H9 (cell line): ENCODE measurements around the gene HLA-DRA. TPM values are rescaled to one million over a fixed set of nuclear protein-coding genes. Genes with fewer than 3 reads are reported as not detected.

Source experiments
- DNase-seq: peaks from one replicate; pipeline ENCODE4 v3.0.0-alpha.2; 2017
- H2AFZ ChIP-seq: one replicate; pipeline ENCODE4 v1.6.1; 2013; ENCODE audit warnings: mild to moderate bottlenecking, low read length, control low read depth, moderate library complexity
- H2AK5ac ChIP-seq: 2 replicates; pipeline ENCODE4 v1.6.1; 2013; ENCODE audit warnings: low read length, control low read depth, mixed read lengths; ENCODE audit not compliant: insufficient read length
- H2BK120ac ChIP-seq: one replicate; pipeline ENCODE4 v1.6.1; 2013; ENCODE audit warnings: low read depth, mild to moderate bottlenecking, low read length, control low read depth, inconsistent platforms; ENCODE audit not compliant: poor library complexity, severe bottlenecking
- H2BK12ac ChIP-seq: 2 replicates; pipeline ENCODE4 v1.6.1; 2013; ENCODE audit warnings: low read length, control low read depth, mixed read lengths, low read depth; ENCODE audit not compliant: insufficient read length
- H2BK15ac ChIP-seq: 2 replicates; pipeline ENCODE4 v1.6.1; 2013; ENCODE audit warnings: low read depth, low read length, control low read depth
- H2BK20ac ChIP-seq: one replicate; pipeline ENCODE4 v1.6.1; 2013; ENCODE audit warnings: low read depth, mild to moderate bottlenecking, low read length, control low read depth, inconsistent platforms; ENCODE audit not compliant: poor library complexity, severe bottlenecking
- H2BK5ac ChIP-seq: 2 replicates; pipeline ENCODE4 v1.6.1; 2013; ENCODE audit warnings: low read length, control low read depth, mixed read lengths; ENCODE audit not compliant: insufficient read length
- H3K14ac ChIP-seq: 2 replicates; pipeline ENCODE4 v1.6.1; 2013; ENCODE audit warnings: low read length, control low read depth; ENCODE audit not compliant: insufficient read depth
- H3K18ac ChIP-seq: 2 replicates; pipeline ENCODE4 v1.6.1; 2013; ENCODE audit warnings: low read depth, mild to moderate bottlenecking, mixed read lengths, low read length, control low read depth; ENCODE audit not compliant: insufficient read length
- H3K23ac ChIP-seq: 2 replicates; pipeline ENCODE4 v1.6.1; 2013; ENCODE audit warnings: low read length, control low read depth, mixed read lengths, low read depth; ENCODE audit not compliant: insufficient read length
- H3K23me2 ChIP-seq: 2 replicates; pipeline ENCODE4 v1.6.1; 2013; ENCODE audit warnings: low read depth, mild to moderate bottlenecking, mixed read lengths, low read length, control low read depth; ENCODE audit not compliant: insufficient read length, poor library complexity, severe bottlenecking
- H3K27ac ChIP-seq: 2 replicates; pipeline ENCODE4 v1.5.1; 2013; ENCODE audit warnings: low read length, control low read depth, mixed read lengths, low read depth; ENCODE audit not compliant: insufficient read length
- H3K27me3 ChIP-seq: 2 replicates; pipeline ENCODE4 v1.6.1; 2013; ENCODE audit warnings: low read length, control low read depth, inconsistent platforms; ENCODE audit not compliant: insufficient read depth
- H3K4ac ChIP-seq: 2 replicates; pipeline ENCODE4 v1.6.1; 2013; ENCODE audit warnings: low read depth, mild to moderate bottlenecking, control low read depth, inconsistent platforms, low read length, moderate library complexity
- H3K4me1 ChIP-seq: 2 replicates; pipeline ENCODE4 v1.6.1; 2013; ENCODE audit warnings: low read length, control low read depth, inconsistent platforms; ENCODE audit not compliant: insufficient read depth
- H3K4me2 ChIP-seq: 2 replicates; pipeline ENCODE4 v1.6.1; 2013; ENCODE audit warnings: low read length, control low read depth, mixed read lengths; ENCODE audit not compliant: insufficient read length, insufficient read depth
- H3K56ac ChIP-seq: 2 replicates; pipeline ENCODE4 v1.6.1; 2013; ENCODE audit warnings: low read depth, mild to moderate bottlenecking, mixed read lengths, low read length, control low read depth; ENCODE audit not compliant: insufficient read length
- H3K79me1 ChIP-seq: 2 replicates; pipeline ENCODE4 v1.6.1; 2013; ENCODE audit warnings: low read depth, mild to moderate bottlenecking, moderate library complexity, low read length, control low read depth, inconsistent platforms; ENCODE audit not compliant: insufficient read depth, poor library complexity, severe bottlenecking
- H3K79me2 ChIP-seq: 2 replicates; pipeline ENCODE4 v1.6.1; 2013; ENCODE audit warnings: low read length, control low read depth, inconsistent platforms; ENCODE audit not compliant: insufficient read depth
- H3K9ac ChIP-seq: 2 replicates; pipeline ENCODE4 v1.6.1; 2013; ENCODE audit warnings: low read length, control low read depth, mixed read lengths; ENCODE audit not compliant: insufficient read length; ENCODE audit errors: extremely low read depth
- H3K9me3 ChIP-seq: one replicate; pipeline ENCODE4 v1.6.1; 2013; ENCODE audit warnings: low read depth, low read length, inconsistent platforms; ENCODE audit not compliant: control insufficient read depth
- H3T11ph ChIP-seq: one replicate; pipeline ENCODE4 v1.6.1; 2013; ENCODE audit warnings: mild to moderate bottlenecking, low read length, control low read depth, inconsistent platforms
- H4K20me1 ChIP-seq: one replicate; pipeline ENCODE4 v1.6.1; 2013; ENCODE audit not compliant: control insufficient read depth, insufficient read length, insufficient read depth
- H4K5ac ChIP-seq: 2 replicates; pipeline ENCODE4 v1.6.1; 2013; ENCODE audit warnings: low read depth, mild to moderate bottlenecking, mixed read lengths, low read length, control low read depth; ENCODE audit not compliant: insufficient read length
- H4K8ac ChIP-seq: replicated peaks from 2 replicates; pipeline ENCODE4 v1.6.1; 2013; ENCODE audit warnings: low read length, control low read depth, mixed read lengths, low read depth; ENCODE audit not compliant: insufficient read length
- H4K91ac ChIP-seq: 2 replicates; pipeline ENCODE4 v1.6.1; 2013; ENCODE audit warnings: low read depth, mild to moderate bottlenecking, moderate library complexity, mixed read lengths, low read length, control low read depth; ENCODE audit not compliant: insufficient read length
- H3K27ac Mint-ChIP-seq, 3 experiments: 2 replicates in 2 of 3; 3 replicates in 1 of 3; pipeline ENCODE4 v1.8.0; 2020 to 2021; ENCODE audit warnings: mixed read lengths in 3 of 3, mild to moderate bottlenecking in 1 of 3, moderate library complexity in 1 of 3
- H3K27me3 Mint-ChIP-seq: 2 replicates; pipeline ENCODE4 v1.8.0; 2021; ENCODE audit warnings: low read depth, mild to moderate bottlenecking, moderate library complexity, mixed read lengths
- H3K36me3 Mint-ChIP-seq, 3 experiments: 2 replicates in 2 of 3; 3 replicates in 1 of 3; pipeline ENCODE4 v1.8.0; 2020 to 2021; ENCODE audit warnings: low read depth in 3 of 3, mixed read lengths in 3 of 3; ENCODE audit not compliant: insufficient read depth in 1 of 3
- H3K4me1 Mint-ChIP-seq, 2 experiments: 2 replicates each; pipeline ENCODE4 v1.8.0; 2020; ENCODE audit warnings: mixed read lengths in 2 of 2
- H3K4me3 Mint-ChIP-seq, 2 experiments: 2 replicates in 1 of 2; 3 replicates in 1 of 2; pipeline ENCODE4 v1.8.0; 2020 to 2021; ENCODE audit warnings: mild to moderate bottlenecking in 2 of 2, mixed read lengths in 2 of 2, moderate library complexity in 1 of 2
- H3K9me3 Mint-ChIP-seq, 2 experiments: 2 replicates in 1 of 2; 3 replicates in 1 of 2; pipeline ENCODE4 v1.8.0; 2020; ENCODE audit warnings: mild to moderate bottlenecking in 2 of 2, mixed read lengths in 2 of 2, moderate library complexity in 1 of 2
- CTCF ChIP-seq: fragments of 200-600 bp; sonication (generic); conservative IDR thresholded peaks from 3 replicates; pipeline ENCODE4 v1.8.0; 2021; ENCODE audit warnings: antibody characterized with exemption, mild to moderate bottlenecking
- WGBS: extraction: QIAGEN DNeasy Blood & Tissue Kit; methylation state at CpG from one replicate; pipeline ENCODE4 v1.1.7; 2013; ENCODE audit warnings: missing lambda C conversion rate, low lambda C conversion rate, mixed read lengths; ENCODE audit not compliant: insufficient read length; ENCODE audit errors: extremely low coverage; 5-methylcytosine and 5-hydroxymethylcytosine counted together
- long read RNA-seq: library from polyadenylated mRNA; unstranded; transcript quantifications from one replicate; pipeline ENCODE4 v2.0.0, GENCODE V29; 2020
- total RNA-seq: library from RNA; stranded (reverse); gene quantifications from 2 replicates; pipeline ENCODE4 v1.2.1, GENCODE V29; 2021

The HLA-DRA gene
- total RNA-seq, result 2.8 and 3.1 TPM in 2 replicates
- long read RNA-seq, partial matches to known transcripts, result 0 of 5 reads
- long read RNA-seq, other reads (novel, unspliced or antisense), result 2 of 5 reads

GRCh38 chr6:32439602-32440214, at the start of gene HLA-DRA:
TSS of gene HLA-DRA (plus strand) at chr6:32439887. CDS start at chr6:32439951, 64 bp downstream.
- Histone ChIP-seq H2BK12ac (no peak within 1 kb of the TSS), H4K20me1 (no peaks in the 10 kb centered on the region), H2AK5ac (no peak within 1 kb of the TSS), H3K79me1 (no peaks in the 10 kb centered on the region), H3K4me1 (no peaks in the 10 kb centered on the region), H4K91ac (no peak within 1 kb of the TSS), H4K5ac (no peak within 1 kb of the TSS), H2BK15ac (no peak within 1 kb of the TSS), H3K18ac (no peak within 1 kb of the TSS), H4K8ac (no peak within 1 kb of the TSS), H3K23ac (no peak within 1 kb of the TSS), H3K4me2 (peak within 1 kb of the TSS; percentile 50), H3K9ac (no peak within 1 kb of the TSS), H3K23me2 (no peaks in the 10 kb centered on the region), H3K4ac (no peak within 1 kb of the TSS), H2AFZ (peak within 1 kb of the TSS; percentile 100), H3K9me3 (no peaks in the 10 kb centered on the region), H3K14ac (no peak within 1 kb of the TSS), H3K56ac (no peak within 1 kb of the TSS), H2BK20ac (no peak within 1 kb of the TSS), H2BK5ac (no peak within 1 kb of the TSS), H3K27me3 (no peaks in the 10 kb centered on the region), H2BK120ac (no peak within 1 kb of the TSS), H3K27ac (no peak within 1 kb of the TSS), H3T11ph (no peak within 1 kb of the TSS), H3K79me2 (no peaks in the 10 kb centered on the region)
- peaks cover 4 to 6% of the 10 kb centered on the region in 2 experiments for H3K4me1 Mint-ChIP-seq
- DNase-seq, result peak; percentile 30
- WGBS, result 100% methylated on average over 1 of the region's 9 CpGs
- no peak within 1 kb of the TSS; a peak in 1 of 7 replicates for H3K27ac Mint-ChIP-seq
- peaks cover 3% of the 10 kb centered on the region; the same call in 1 of the 2 replicates for H3K27me3 Mint-ChIP-seq
- TF ChIP-seq CTCF, result no peak
- H3K4me3 Mint-ChIP-seq, result peak within 1 kb of the TSS in 1 of 2 experiments; percentile 47; a peak in 3 of 5 replicates
- 0 out of 5 replicates have a peak, but pooled peaks cover 0 to 2% of the 10 kb centered on the region in 2 experiments for H3K9me3 Mint-ChIP-seq
- H3K36me3 Mint-ChIP-seq, result no peaks in the 10 kb centered on the region; a peak in 1 of 7 replicates
